ENCODE data around the gene DGKI. TPM values are rescaled to one million over a fixed set of nuclear protein-coding genes. Genes with fewer than 3 reads are reported as not detected.

DGKI gene
- total and polyA plus RNA-seq, 2 donors (not counting 1 experiment from before 2014, with no cell fraction given) = not detected

GRCh38 chr7:137354396-137354795, 492.4 kb downstream of the DGKI start:
- no peak overlapping the region for H3K4me3 Mint-ChIP-seq
- no peaks in the 10 kb centered on the region for H3K4me1 Mint-ChIP-seq
- H3K9me3 Mint-ChIP-seq (ENCODE audit: insufficient read depth) = peaks cover 3% of the 10 kb centered on the region
- Histone ChIP-seq H3K9ac (ENCODE audit: low read length) (no peak overlapping the region), H2AFZ (ENCODE audit: insufficient read depth, low read depth, low read length, poor library complexity, severe bottlenecking) (no peak overlapping the region), H3K27me3 (replicated peaks in 1 of 4; ENCODE audit: control extremely low read depth in 1 of 4, control insufficient read depth in 3 of 4, insufficient read depth in 4 of 4, low read length in 3 of 4) (no peaks in the 10 kb centered on the region), H3K4me3 (ENCODE audit: control extremely low read depth in 1 of 5, extremely low read depth in 1 of 5, insufficient read depth in 1 of 5, low read depth in 2 of 5, low read length in 4 of 5) (no peak overlapping the region), H3K4me1 (ENCODE audit: control insufficient read depth in 2 of 2, insufficient read depth in 2 of 2, low read length in 2 of 2) (no peaks in the 10 kb centered on the region), H3K79me2 (ENCODE audit: control insufficient read depth, insufficient read depth, low read length) (no peaks in the 10 kb centered on the region), H3K4me2 (replicated peaks; ENCODE audit: low read depth, low read length, poor library complexity, severe bottlenecking) (no peak overlapping the region), H3K27ac (ENCODE audit: low read length in 2 of 2) (no peak overlapping the region), H4K20me1 (ENCODE audit: control insufficient read depth, insufficient read depth, low read length, poor library complexity, severe bottlenecking) (no peaks in the 10 kb centered on the region), H3K36me3 (replicated peaks in 1 of 2; ENCODE audit: control extremely low read depth in 1 of 2, control insufficient read depth in 1 of 2, extremely low read depth in 1 of 2, insufficient read depth in 2 of 2, low read length in 1 of 2) (no peaks in the 10 kb centered on the region), H3K9me3 (ENCODE audit: control extremely low read depth in 1 of 3, control insufficient read depth in 2 of 3, insufficient read depth in 1 of 3, low read length in 2 of 3) (no peaks in the 10 kb centered on the region)
- no peak for TF ChIP-seq CTCF (IDR thresholded peaks at IDR 0.05)
- TF ChIP-seq EZH2 (IDR thresholded peaks at IDR 0.05; ENCODE audit: borderline replicate concordance, insufficient read depth, low read depth, low read length, poor library complexity, severe bottlenecking) = no peak
- WGBS (ENCODE audit: insufficient coverage) = 95% methylated on average over 1 of the region's 5 CpGs
- no peak for DNase-seq
- CTCF ChIA-PET = no interaction called here
- no peak overlapping the region for H3K27ac Mint-ChIP-seq
- intact Hi-C loops (cut with micrococcal nuclease) = no loop called here
- no peak for ATAC-seq (ENCODE audit: low read depth)
- POLR2A ChIA-PET = no interaction called here
- H3K27me3 Mint-ChIP-seq = no peaks in the 10 kb centered on the region

DNA sequence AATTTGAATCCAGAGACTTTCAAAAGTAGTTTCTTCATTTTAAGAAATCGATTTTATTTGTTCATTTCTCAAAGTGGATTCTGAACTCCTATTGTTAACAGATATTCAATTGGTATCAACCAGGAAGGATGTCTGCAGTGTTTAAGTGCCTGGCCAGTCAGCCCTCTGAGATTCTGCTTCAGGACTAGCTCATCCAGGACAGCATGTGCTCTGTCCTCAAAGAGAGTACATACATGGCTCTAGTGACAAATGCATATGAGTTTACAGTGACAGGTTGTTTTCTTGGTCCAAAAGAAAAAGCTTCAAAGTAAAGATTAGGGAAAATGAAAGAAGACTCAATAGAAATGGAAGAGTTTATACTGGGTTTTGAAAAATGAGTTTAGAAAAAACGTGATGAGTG, 494.8 kb downstream of the DGKI start:
- H3K4me2 ChIP-seq (replicated peaks; ENCODE audit: low read depth, low read length, poor library complexity, severe bottlenecking) = no peak overlapping the region
- Mint-ChIP-seq H3K27ac (no peak overlapping the region), H3K4me3 (no peak overlapping the region), H3K4me1 (no peaks in the 10 kb centered on the region), H3K27me3 (no peaks in the 10 kb centered on the region), H3K9me3 (ENCODE audit: insufficient read depth) (peaks cover 3% of the 10 kb centered on the region)
- ATAC-seq (ENCODE audit: low read depth) (no peak), DNase-seq (no peak)
- TF ChIP-seq CTCF (IDR thresholded peaks at IDR 0.05) (no peak), EZH2 (IDR thresholded peaks at IDR 0.05; ENCODE audit: borderline replicate concordance, insufficient read depth, low read depth, low read length, poor library complexity, severe bottlenecking) (no peak)
- H3K9me3 ChIP-seq (ENCODE audit: control extremely low read depth in 1 of 3, control insufficient read depth in 2 of 3, insufficient read depth in 1 of 3, low read length in 2 of 3) = no peaks in the 10 kb centered on the region
- no peaks in the 10 kb centered on the region for H3K27me3 ChIP-seq (replicated peaks in 1 of 4; ENCODE audit: control extremely low read depth in 1 of 4, control insufficient read depth in 3 of 4, insufficient read depth in 4 of 4, low read length in 3 of 4)
- no peak overlapping the region for H3K27ac ChIP-seq (ENCODE audit: low read length in 2 of 2)
- no peaks in the 10 kb centered on the region for H3K4me1 ChIP-seq (ENCODE audit: control insufficient read depth in 2 of 2, insufficient read depth in 2 of 2, low read length in 2 of 2)
- H4K20me1 ChIP-seq (ENCODE audit: control insufficient read depth, insufficient read depth, low read length, poor library complexity, severe bottlenecking) = no peaks in the 10 kb centered on the region
- no peaks in the 10 kb centered on the region for H3K36me3 ChIP-seq (replicated peaks in 1 of 2; ENCODE audit: control extremely low read depth in 1 of 2, control insufficient read depth in 1 of 2, extremely low read depth in 1 of 2, insufficient read depth in 2 of 2, low read length in 1 of 2)
- no peak overlapping the region for H3K4me3 ChIP-seq (ENCODE audit: control extremely low read depth in 1 of 5, extremely low read depth in 1 of 5, insufficient read depth in 1 of 5, low read depth in 2 of 5, low read length in 4 of 5)
- H2AFZ ChIP-seq (ENCODE audit: insufficient read depth, low read depth, low read length, poor library complexity, severe bottlenecking) = no peak overlapping the region
- no peak overlapping the region for H3K9ac ChIP-seq (ENCODE audit: low read length)
- ChIA-PET POLR2A (no interaction called here), CTCF (no interaction called here)
- intact Hi-C loops (cut with micrococcal nuclease) = no loop called here
- WGBS (ENCODE audit: insufficient coverage) = 50% methylated on average over 1 of the region's 2 CpGs
- H3K79me2 ChIP-seq (ENCODE audit: control insufficient read depth, insufficient read depth, low read length) = no peaks in the 10 kb centered on the region

Data from B cell (primary cell).